K562 (cell line): Measurements from ENCODE around the gene EME1. TPM values are rescaled to one million over a fixed set of nuclear protein-coding genes. Genes with fewer than 3 reads are reported as not detected.

Experiments
- ATAC-seq: fragments of 200-7000 bp; cut with Tn5 transposase; 3 replicates; pipeline ENCODE4 v1.9.1; 2020; ENCODE audit warnings: moderate library complexity
- BruUV-seq: library from RNA; stranded (reverse); fragments of 400-500 nt; replicated peaks from 2 replicates; lab custom pipeline; 2021; lab: Mats Ljungman, UMichigan
- CTCF ChIA-PET: fragments of 300-600 bp; formaldehyde crosslinking; extraction: SDS; loops from one replicate; lab custom pipeline; 2021; ENCODE audit warnings: low intra/inter-chr PET ratio; lab: Yijun Ruan, JAX
- POLR2A ChIA-PET: fragments of 300-600, 350-650 bp; sonication (Branson Sonifier 250); formaldehyde crosslinking; extraction: SDS; loops from one replicate; lab custom pipeline; 2021; ENCODE audit warnings: antibody characterized with exemption, inconsistent platforms; lab: Yijun Ruan, JAX
- DNase-seq, 4 experiments: peaks; one replicate each; pipeline versions ENCODE4 v3.0.0 to v3.0.0-alpha.2; 2011 to 2018; ENCODE audit warnings: low spot score in 3 of 4, mixed read lengths in 3 of 4; ENCODE audit errors: extremely low read depth in 1 of 4
- FAIRE-seq: peaks from 2 replicates; lab custom pipeline; 2011; peaks lifted over from hg19 to GRCh38; lab: Jason Lieb, UNC
- H2AFZ ChIP-seq: 2 replicates; pipeline ENCODE4 v1.6.0; 2011; ENCODE audit warnings: low read depth, low read length, control low read depth, inconsistent platforms
- H3K27ac ChIP-seq: fragments of 200-600 bp; 3 replicates; pipeline ENCODE4 v1.8.0; 2011; ENCODE audit warnings: low read depth, mild to moderate bottlenecking, control low read depth, inconsistent platforms, low read length, moderate library complexity, mixed read lengths; ENCODE audit errors: extremely low read depth
- H3K27me3 ChIP-seq, 2 experiments: fragments of 300-600 bp in 1 of 2; 2 replicates in 1 of 2; 3 replicates in 1 of 2; pipeline versions ENCODE4 v1.6.0 to v1.8.0; 2011; ENCODE audit warnings: inconsistent platforms in 2 of 2, low read length in 2 of 2, mild to moderate bottlenecking in 1 of 2, mixed read lengths in 1 of 2, moderate library complexity in 1 of 2; ENCODE audit not compliant: control insufficient read depth in 2 of 2, insufficient read depth in 2 of 2
- H3K36me3 ChIP-seq: fragments of 300-600 bp; 3 replicates; pipeline ENCODE4 v1.8.0; 2011; ENCODE audit warnings: mild to moderate bottlenecking, low read length, inconsistent platforms; ENCODE audit not compliant: control insufficient read depth, insufficient read depth
- H3K4me1 ChIP-seq, 2 experiments: fragments of 200-600 bp in 1 of 2; replicated peaks in 1 of 2; 2 replicates in 1 of 2; 3 replicates in 1 of 2; pipeline versions ENCODE4 v1.5.1 to v1.8.0; 2011; ENCODE audit warnings: inconsistent platforms in 2 of 2, low read length in 2 of 2, mild to moderate bottlenecking in 1 of 2, mixed read lengths in 1 of 2, moderate library complexity in 1 of 2; ENCODE audit not compliant: control insufficient read depth in 2 of 2, insufficient read depth in 2 of 2
- H3K4me2 ChIP-seq: 2 replicates; pipeline ENCODE4 v1.6.1; 2011; ENCODE audit warnings: low read length, control low read depth, inconsistent platforms, mixed read lengths; ENCODE audit not compliant: insufficient read depth
- H3K4me3 ChIP-seq: fragments of 200-600 bp; sonication (generic), shearing (Covaris generic); 2 replicates; pipeline ENCODE4 v1.5.1; 2016; ENCODE audit warnings: control low read depth, inconsistent platforms
- H3K79me2 ChIP-seq: fragments of 200-600 bp; 3 replicates; pipeline ENCODE4 v1.8.0; 2011; ENCODE audit warnings: low read length, inconsistent platforms; ENCODE audit not compliant: control insufficient read depth, insufficient read depth
- H3K9ac ChIP-seq, 2 experiments: 2 replicates each; pipeline versions ENCODE4 v1.6.0 to v1.6.1; 2011; ENCODE audit warnings: low read depth in 2 of 2, low read length in 2 of 2, control low read depth in 1 of 2, inconsistent platforms in 1 of 2, mild to moderate bottlenecking in 1 of 2, mixed read lengths in 1 of 2; ENCODE audit not compliant: insufficient read depth in 1 of 2
- H3K9me1 ChIP-seq: one replicate; pipeline ENCODE4 v1.6.0; 2011; ENCODE audit warnings: inconsistent platforms, mild to moderate bottlenecking, low read length, moderate library complexity; ENCODE audit not compliant: control insufficient read depth, insufficient read depth
- H3K9me3 ChIP-seq: replicated peaks from 2 replicates; pipeline ENCODE4 v1.5.1; 2011; ENCODE audit warnings: low read depth, low read length, inconsistent platforms; ENCODE audit not compliant: control insufficient read depth, insufficient read depth
- H4K20me1 ChIP-seq: replicated peaks from 2 replicates; pipeline ENCODE4 v1.6.1; 2011; ENCODE audit warnings: low read length, inconsistent platforms, mixed read lengths; ENCODE audit not compliant: control insufficient read depth, insufficient read depth
- KDM1A ChIP-seq, 2 experiments: fragments of 450-650 bp; IDR thresholded peaks; 2 replicates each; pipeline ENCODE4 v1.6.1; 2016; ENCODE audit warnings: mild to moderate bottlenecking in 2 of 2
- MBD2 ChIP-seq: sonication (generic); IDR thresholded peaks from 2 replicates; pipeline ENCODE4 v1.6.1; 2016; ENCODE audit warnings: low read depth, borderline replicate concordance
- NFYB ChIP-seq: IDR thresholded peaks from 2 replicates; pipeline ENCODE4 v1.6.1; 2011; ENCODE audit warnings: mild to moderate bottlenecking, moderate library complexity; ENCODE audit not compliant: insufficient read length; ENCODE audit errors: extremely low read depth
- RFX1 ChIP-seq: fragments of 450-650 bp; IDR thresholded peaks from 2 replicates; pipeline ENCODE4 v1.6.1; 2016; ENCODE audit warnings: mild to moderate bottlenecking, moderate library complexity
- WGBS: fragments of 100-300 bp; shearing (Covaris generic); methylation state at CpG from one replicate; pipeline ENCODE4 v1.1.6; 2016; ENCODE audit warnings: low coverage, mixed read lengths; ENCODE audit not compliant: insufficient coverage; ENCODE audit errors: missing lambda C conversion rate; 5-methylcytosine and 5-hydroxymethylcytosine counted together
- in situ Hi-C: fragments of 300-500 bp; cut with MboI; formaldehyde crosslinking; loops from 4 replicates; pipeline ENCODE4 v1.15.0; 2018; ENCODE audit warnings: inconsistent platforms, mixed read lengths
- intact Hi-C: fragments of 100-400 bp; cut with micrococcal nuclease; formaldehyde crosslinking; loops from 2 replicates; pipeline ENCODE4 v1.14.2; 2022
- polyA plus RNA-seq, 8 experiments: library from polyadenylated mRNA; depleted of rRNA in 4 of 8; stranded (reverse) in 5 of 8; unstranded in 3 of 8; fragments of >200 nt; fragmentation: Nextera tagmentation in 2 of 8; fragmentation: Illumina TruSeq in 1 of 8; extraction: Ambion mirVana in 2 of 8; extraction: Trizol in 1 of 8; gene quantifications; 2 replicates each; pipeline versions ENCODE4 v1.2.1 to v1.2.3, GENCODE V29; 2011 to 2014; ENCODE audit warnings: inconsistent platforms in 1 of 8, missing spikeins in 1 of 8
- total RNA-seq, 7 experiments: library from RNA; depleted of rRNA in 6 of 7; stranded (reverse); fragments of >200 nt in 6 of 7; fragmentation: Illumina TruSeq in 2 of 7; extraction: Trizol in 2 of 7; gene quantifications; 2 replicates each; pipeline versions ENCODE4 v1.2.1 to v1.2.3, GENCODE V29; 2011 to 2021; ENCODE audit warnings: low replicate concordance in 1 of 7

Gene EME1
- total and polyA plus RNA-seq, 9 of the 15 experiments (the other 6 are each of a cell fraction or from before 2014, with no cell fraction given), result 14.6 to 44.1 (median 24.0) TPM

- ChIA-PET POLR2A (interaction anchor here (0.5 to 3.5 kb wide), 7 partner anchors 8 to 99 kb away, joined by 3 to 22 read pairs (median 9); partner anchors contain the start of genes EME1 and LRRC59), CTCF (interaction anchor here (2.7 kb wide), 1 partner anchor 116 kb away, joined by 17 read pairs; no protein-coding TSS in a partner anchor)
- H4K20me1 ChIP-seq, result peaks cover 14% of the 10 kb centered on the region
- TF ChIP-seq NFYB (peak; percentile 62), RFX1 (peak; percentile 63; the same call in 1 of the 2 replicates), KDM1A (IDR thresholded peaks at IDR 0.05) (0 out of 4 replicates have a peak, but pooled peaks of 1 of the 2 experiments have one; percentile 7), MBD2 (no peak)
- H3K9ac ChIP-seq, result peak overlapping the region in 1 of 2 experiments; percentile 41; a peak in 1 of 4 replicates
- ATAC-seq (no peak; the same call in 2 of the 3 replicates), DNase-seq (peak in 1 of 4 experiments; percentile 41), FAIRE-seq (no peak)
- H2AFZ ChIP-seq, result no peak overlapping the region
- H3K9me3 ChIP-seq, result no peaks in the 10 kb centered on the region
- H3K4me2 ChIP-seq, result no peak overlapping the region
- H3K36me3 ChIP-seq, result peaks cover 62% of the 10 kb centered on the region; the same call in 2 of the 3 replicates
- no peak overlapping the region for H3K4me3 ChIP-seq
- no peaks in the 10 kb centered on the region for H3K27me3 ChIP-seq
- in situ Hi-C loops (no loop called here), intact Hi-C loops (no loop called here)
- 65% methylated on average over 8 of the region's 8 CpGs for WGBS
- no TSS peak for BruUV-seq
- H3K79me2 ChIP-seq, result no peaks in the 10 kb centered on the region; the same call in 2 of the 3 replicates
- no peak overlapping the region for H3K27ac ChIP-seq
- no peaks in the 10 kb centered on the region for H3K9me1 ChIP-seq
- H3K4me1 ChIP-seq, result peaks cover 17 to 33% of the 10 kb centered on the region in 2 experiments
Observed at GRCh38 chr17:50363217-50364060, 9.6 kb upstream of the EME1 start.
